M059J (cell line): ENCODE measurements around the gene TMEM126B. TPM values are rescaled to one million over a fixed set of nuclear protein-coding genes. Genes with fewer than 3 reads are reported as not detected.
"Not testable (repeated sequence)": the region's sequence is repeated elsewhere in the genome, so short reads cannot be mapped to it uniquely, and the experiment has no call there.

Source experiments
- DNase-seq: peaks from one replicate; pipeline ENCODE4 v3.0.0-alpha.2; 2012; ENCODE audit warnings: low read depth
- total RNA-seq: library from RNA; depleted of rRNA; stranded (reverse); fragments of >200 nt; shearing (Covaris generic); gene quantifications from 2 replicates; pipeline ENCODE4 v1.2.3, GENCODE V29; 2014

Gene TMEM126B
- total RNA-seq, 1 experiment from 2014 or later = 117 TPM

GRCh38 chr11:85647604-85648299, 19.4 kb downstream of the TMEM126B start, which contains the start of gene TMEM126A:
TSS of gene TMEM126A (plus strand) at chr11:85647967. CDS start at chr11:85650256, 2,289 bp downstream.
- DNase-seq = peak; percentile 86

GRCh38 chr11:85651118-85651517, 22.7 kb downstream of the TMEM126B start:
- no peak for DNase-seq

GRCh38 chr11:85652786-85653447, 24.5 kb downstream of the TMEM126B start:
- no peak for DNase-seq

GRCh38 chr11:85654343-85654742, 25.9 kb downstream of the TMEM126B start:
- not testable (repeated sequence) for DNase-seq

GRCh38 chr11:85656777-85657176, 28.4 kb downstream of the TMEM126B start:
- no peak for DNase-seq

- no peak for DNase-seq
Measured at GRCh38 chr11:85658180-85658579, 29.8 kb downstream of the TMEM126B start.

- DNase-seq = no peak
Measured at GRCh38 chr11:85661972-85662664, 33.7 kb downstream of the TMEM126B start.

GRCh38 chr11:85663080-85663752, 34.8 kb downstream of the TMEM126B start:
- peak; percentile 36 for DNase-seq

GRCh38 chr11:85663753-85664614, 35.6 kb downstream of the TMEM126B start:
- DNase-seq = peak; percentile 73

GRCh38 chr11:85664615-85665481, 36.5 kb downstream of the TMEM126B start, which contains the start of gene CREBZF:
TSS of gene CREBZF (minus strand) at chr11:85665129. CDS start at chr11:85664875, 254 bp downstream.
- peak; percentile 93 for DNase-seq

- DNase-seq = peak; percentile 40
Measured at GRCh38 chr11:85665733-85666132, 37.3 kb downstream of the TMEM126B start.

GRCh38 chr11:85666687-85667086, 38.3 kb downstream of the TMEM126B start:
- no peak for DNase-seq

- no peak for DNase-seq
Measured at GRCh38 chr11:85668157-85668556, 39.8 kb downstream of the TMEM126B start.

GRCh38 chr11:85670949-85671663, 42.7 kb downstream of the TMEM126B start:
- not testable (repeated sequence) for DNase-seq

- peak; percentile 20 for DNase-seq
Measured at GRCh38 chr11:85672105-85672902, 43.9 kb downstream of the TMEM126B start.

- DNase-seq = no peak
Measured at GRCh38 chr11:85673393-85673792, 45.0 kb downstream of the TMEM126B start.

- DNase-seq = no peak
Measured at GRCh38 chr11:85679576-85679975, 51.2 kb downstream of the TMEM126B start.

- DNase-seq = no peak
Measured at GRCh38 chr11:85680897-85681296, 52.5 kb downstream of the TMEM126B start.
